ENCODE results near the gene TMIGD1. TPM values are rescaled to one million over a fixed set of nuclear protein-coding genes. Genes with fewer than 3 reads are reported as not detected.

TMIGD1 gene
- total and polyA plus RNA-seq, 10 of the 15 experiments (the other 5 are each of a cell fraction or from before 2014, with no cell fraction given), result not detected

GRCh38 chr17:30379903-30380381 is 46.1 kb upstream of the TMIGD1 start (continued):
- TF ChIP-seq, protein P1, sequence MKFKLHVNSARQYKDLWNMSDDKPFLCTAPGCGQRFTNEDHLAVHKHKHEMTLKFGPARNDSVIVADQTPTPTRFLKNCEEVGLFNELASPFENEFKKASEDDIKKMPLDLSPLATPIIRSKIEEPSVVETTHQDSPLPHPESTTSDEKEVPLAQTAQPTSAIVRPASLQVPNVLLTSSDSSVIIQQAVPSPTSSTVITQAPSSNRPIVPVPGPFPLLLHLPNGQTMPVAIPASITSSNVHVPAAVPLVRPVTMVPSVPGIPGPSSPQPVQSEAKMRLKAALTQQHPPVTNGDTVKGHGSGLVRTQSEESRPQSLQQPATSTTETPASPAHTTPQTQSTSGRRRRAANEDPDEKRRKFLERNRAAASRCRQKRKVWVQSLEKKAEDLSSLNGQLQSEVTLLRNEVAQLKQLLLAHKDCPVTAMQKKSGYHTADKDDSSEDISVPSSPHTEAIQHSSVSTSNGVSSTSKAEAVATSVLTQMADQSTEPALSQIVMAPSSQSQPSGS (IDR thresholded peaks at IDR 0.05; ENCODE audit: low read length), result peak; percentile 85
- no peak for TF ChIP-seq RBBP5 (conservative IDR thresholded peaks at IDR 0.05)
- TF ChIP-seq ATF7 (IDR thresholded peaks at IDR 0.05; ENCODE audit: low read depth), result peak; percentile 91
- no peak for TF ChIP-seq KAT2A (conservative IDR thresholded peaks at IDR 0.05; ENCODE audit: control insufficient read depth, low read depth, low read length)
- no peak for TF ChIP-seq HCFC1 (IDR thresholded peaks at IDR 0.05; ENCODE audit: low read length)
- TF ChIP-seq PML (IDR thresholded peaks at IDR 0.05; ENCODE audit: low read length), result no peak
- TF ChIP-seq EZH2 (IDR thresholded peaks at IDR 0.05; ENCODE audit: borderline replicate concordance, control insufficient read depth, low read depth, low read length), result no peak
- TF ChIP-seq RB1 (IDR thresholded peaks at IDR 0.05; ENCODE audit: borderline replicate concordance), result no peak
- no peak for TF ChIP-seq IRF3 (IDR thresholded peaks at IDR 0.05)
- TF ChIP-seq SIX5 (IDR thresholded peaks at IDR 0.05; ENCODE audit: low read depth, low read length, severe bottlenecking), result no peak
- TF ChIP-seq CHD1 (IDR thresholded peaks at IDR 0.05; ENCODE audit: low read depth, low read length), result 0 out of 2 replicates have a peak, but pooled peaks have one; percentile 30
- peak; percentile 33; the same call in 1 of the 2 replicates for TF ChIP-seq CREB1 (IDR thresholded peaks at IDR 0.05; ENCODE audit: low read depth)
- no peak for TF ChIP-seq SUZ12 (IDR thresholded peaks at IDR 0.05; ENCODE audit: unreplicated experiment)
- TF ChIP-seq IKZF1 (conservative IDR thresholded peaks at IDR 0.05), result no peak
- no peak for TF ChIP-seq JUND (IDR thresholded peaks at IDR 0.05; ENCODE audit: low read depth, low read length)
- TF ChIP-seq CUX1 (IDR thresholded peaks at IDR 0.05; ENCODE audit: insufficient replicate concordance, low read depth, low read length), result peak; percentile 15
- TF ChIP-seq, protein P2, sequence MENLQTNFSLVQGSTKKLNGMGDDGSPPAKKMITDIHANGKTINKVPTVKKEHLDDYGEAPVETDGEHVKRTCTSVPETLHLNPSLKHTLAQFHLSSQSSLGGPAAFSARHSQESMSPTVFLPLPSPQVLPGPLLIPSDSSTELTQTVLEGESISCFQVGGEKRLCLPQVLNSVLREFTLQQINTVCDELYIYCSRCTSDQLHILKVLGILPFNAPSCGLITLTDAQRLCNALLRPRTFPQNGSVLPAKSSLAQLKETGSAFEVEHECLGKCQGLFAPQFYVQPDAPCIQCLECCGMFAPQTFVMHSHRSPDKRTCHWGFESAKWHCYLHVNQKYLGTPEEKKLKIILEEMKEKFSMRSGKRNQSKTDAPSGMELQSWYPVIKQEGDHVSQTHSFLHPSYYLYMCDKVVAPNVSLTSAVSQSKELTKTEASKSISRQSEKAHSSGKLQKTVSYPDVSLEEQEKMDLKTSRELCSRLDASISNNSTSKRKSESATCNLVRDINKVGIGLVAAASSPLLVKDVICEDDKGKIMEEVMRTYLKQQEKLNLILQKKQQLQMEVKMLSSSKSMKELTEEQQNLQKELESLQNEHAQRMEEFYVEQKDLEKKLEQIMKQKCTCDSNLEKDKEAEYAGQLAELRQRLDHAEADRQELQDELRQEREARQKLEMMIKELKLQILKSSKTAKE (IDR thresholded peaks at IDR 0.05; ENCODE audit: low read depth, poor library complexity, severe bottlenecking), result no peak
- no peak for TF ChIP-seq TCF3 (IDR thresholded peaks at IDR 0.05; ENCODE audit: borderline replicate concordance, insufficient read depth, low read depth, low read length)
- peak; percentile 97; the same call in 2 of the 3 replicates for TF ChIP-seq POU2F2 (IDR thresholded peaks at IDR 0.05; ENCODE audit: borderline replicate concordance, low read depth, low read length)
- no peak for TF ChIP-seq NFYA (IDR thresholded peaks at IDR 0.05; ENCODE audit: borderline replicate concordance, low read depth, low read length)

Data from GM12878 (cell line).